Gastrocnemius medialis (tissue), 4 donors: ENCODE measurements around the gene AK5. TPM values are rescaled to one million over a fixed set of nuclear protein-coding genes. Genes with fewer than 3 reads are reported as not detected.

Experiments used
- ATAC-seq, 2 donors: fragments of 150-250 bp; one replicate each; pipeline ENCODE4 v1.9.1; 2016
- DNase-seq, 2 donors: peaks; one replicate each; pipeline ENCODE4 v3.0.0-alpha.2; 2019
- H3K27ac ChIP-seq, 4 donors: fragments of 200-600 bp; sonication (generic); 1 replicate in 1 of 4; 2 replicates in 3 of 4; pipeline ENCODE4 v1.5.1; 2016 to 2018; ENCODE audit warnings: mild to moderate bottlenecking in 2 of 4, moderate library complexity in 1 of 4
- H3K27me3 ChIP-seq, 3 donors: fragments of 200-600 bp; sonication (generic) in 2 of 3; 1 replicate in 1 of 3; 2 replicates in 2 of 3; pipeline versions ENCODE4 v1.5.1 to v1.6.0; 2016 to 2019; ENCODE audit warnings: mild to moderate bottlenecking in 1 of 3, moderate library complexity in 1 of 3
- H3K36me3 ChIP-seq, 2 donors: fragments of 200-600 bp; sonication (generic) in 1 of 2; one replicate each; pipeline ENCODE4 v1.5.1; 2017 to 2018
- H3K4me1 ChIP-seq, 2 donors: fragments of 200-600 bp; sonication (generic) in 1 of 2; one replicate each; pipeline ENCODE4 v1.5.1; 2016 to 2017; ENCODE audit warnings: mild to moderate bottlenecking in 2 of 2
- H3K4me3 ChIP-seq, 4 donors: fragments of 200-600 bp; sonication (generic) in 3 of 4; 1 replicate in 1 of 4; 2 replicates in 3 of 4; pipeline ENCODE4 v1.5.1; 2016 to 2019; ENCODE audit warnings: mild to moderate bottlenecking in 2 of 4
- H3K9me3 ChIP-seq, 3 donors: fragments of 200-600 bp; sonication (generic) in 2 of 3; 1 replicate in 1 of 3; 2 replicates in 2 of 3; pipeline ENCODE4 v1.5.1; 2016 to 2019
- POLR2A ChIP-seq, 2 donors: fragments of 450-650 bp; IDR thresholded peaks; one replicate each; pipeline ENCODE4 v1.6.1; 2017; ENCODE audit warnings: antibody characterized with exemption in 2 of 2, mild to moderate bottlenecking in 2 of 2, moderate library complexity in 2 of 2
- in situ Hi-C, 4 donors: fragments of 200-750 bp; cut with MboI; loops; one replicate each; pipeline versions ENCODE4 v1.15.0 to v1.8.0; 2017; ENCODE audit warnings: low sequenced_read_pairs in 4 of 4
- intact Hi-C: fragments of 100-400 bp; cut with DNase I; formaldehyde crosslinking; loops from one replicate; pipeline ENCODE4 v1.15.1; 2023; ENCODE audit warnings: low total_unique reads
- total RNA-seq, 4 donors: library from RNA; depleted of rRNA; stranded (reverse); fragments of >200 nt; gene quantifications; one replicate each; pipeline versions ENCODE4 v1.1.0 to v1.2.3, GENCODE V29; 2016
- TF ChIP-seq, protein P1 (sequence below), 5 experiments: fragments of 450-650 bp in 3 of 5; fragments of 200-600 bp in 2 of 5; sonication (generic) in 2 of 5; IDR thresholded peaks in 4 of 5; conservative IDR thresholded peaks in 1 of 5; 1 replicate in 4 of 5; 2 replicates in 1 of 5; pipeline ENCODE4 v1.5.1; 2016 to 2019; ENCODE audit warnings: antibody characterized with exemption in 5 of 5, mild to moderate bottlenecking in 3 of 5, moderate library complexity in 3 of 5

Gene AK5
- total RNA-seq, 4 donors from 2014 or later, result 0.07 to 1.8 TPM; not detected in 2

DNA sequence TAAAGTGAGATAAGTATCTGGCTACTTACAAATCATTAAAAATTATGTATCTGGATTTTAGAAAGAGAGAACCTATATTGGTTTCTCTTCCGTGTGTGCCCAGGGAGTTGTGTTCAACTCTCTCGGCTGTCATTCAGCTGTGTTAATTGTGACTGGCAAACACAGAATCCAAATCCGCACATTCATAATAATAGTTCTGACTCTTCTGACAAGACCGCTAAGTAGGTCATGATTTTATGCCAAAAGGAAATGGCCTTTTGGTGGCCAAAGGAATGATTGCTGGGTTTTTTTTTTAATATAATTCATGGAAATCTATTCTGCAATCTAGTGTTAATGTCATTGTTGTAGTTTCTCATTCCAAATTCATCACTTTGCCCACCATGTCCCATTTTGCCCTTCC is 110.7 kb downstream of the AK5 start:
- ATAC-seq (no peak), DNase-seq (no peak)
- no peak overlapping the region for H3K4me3 ChIP-seq
- H3K9me3 ChIP-seq, result no peaks in the 10 kb centered on the region
- in situ Hi-C loops (no loop called here), intact Hi-C loops (no loop called here)
- no peaks in the 10 kb centered on the region for H3K36me3 ChIP-seq
- no peaks in the 10 kb centered on the region for H3K27me3 ChIP-seq
- TF ChIP-seq, protein P1, sequence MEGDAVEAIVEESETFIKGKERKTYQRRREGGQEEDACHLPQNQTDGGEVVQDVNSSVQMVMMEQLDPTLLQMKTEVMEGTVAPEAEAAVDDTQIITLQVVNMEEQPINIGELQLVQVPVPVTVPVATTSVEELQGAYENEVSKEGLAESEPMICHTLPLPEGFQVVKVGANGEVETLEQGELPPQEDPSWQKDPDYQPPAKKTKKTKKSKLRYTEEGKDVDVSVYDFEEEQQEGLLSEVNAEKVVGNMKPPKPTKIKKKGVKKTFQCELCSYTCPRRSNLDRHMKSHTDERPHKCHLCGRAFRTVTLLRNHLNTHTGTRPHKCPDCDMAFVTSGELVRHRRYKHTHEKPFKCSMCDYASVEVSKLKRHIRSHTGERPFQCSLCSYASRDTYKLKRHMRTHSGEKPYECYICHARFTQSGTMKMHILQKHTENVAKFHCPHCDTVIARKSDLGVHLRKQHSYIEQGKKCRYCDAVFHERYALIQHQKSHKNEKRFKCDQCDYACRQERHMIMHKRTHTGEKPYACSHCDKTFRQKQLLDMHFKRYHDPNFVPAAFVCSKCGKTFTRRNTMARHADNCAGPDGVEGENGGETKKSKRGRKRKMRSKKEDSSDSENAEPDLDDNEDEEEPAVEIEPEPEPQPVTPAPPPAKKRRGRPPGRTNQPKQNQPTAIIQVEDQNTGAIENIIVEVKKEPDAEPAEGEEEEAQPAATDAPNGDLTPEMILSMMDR (IDR thresholded peaks at IDR 0.05 in 4 of 5, conservative IDR thresholded peaks at IDR 0.05 in 1 of 5), result no peak
- no peak for TF ChIP-seq POLR2A (IDR thresholded peaks at IDR 0.05)
- H3K27ac ChIP-seq, result no peak overlapping the region
- H3K4me1 ChIP-seq, result no peaks in the 10 kb centered on the region

DNA sequence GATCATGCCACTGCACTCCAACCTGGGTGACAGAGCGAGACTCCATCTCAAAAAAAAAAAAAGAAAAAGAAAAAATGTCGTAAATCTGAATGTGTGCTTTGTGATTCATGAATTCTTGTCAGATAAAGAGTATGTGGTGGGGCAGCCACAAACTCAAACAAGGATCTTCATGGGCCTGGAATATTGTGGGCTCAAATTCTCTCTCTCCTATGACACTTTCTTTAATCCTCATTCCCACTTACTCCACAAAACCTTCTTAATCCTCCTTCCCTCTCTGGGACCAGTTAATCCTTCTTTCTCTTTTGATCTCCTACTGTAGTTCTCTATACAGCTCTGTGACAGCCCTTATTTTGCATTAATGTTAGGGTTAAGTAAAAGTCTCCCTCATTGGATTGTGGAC is 112.3 kb downstream of the AK5 start:
- ATAC-seq, result no peak
- no peak for DNase-seq

DNA sequence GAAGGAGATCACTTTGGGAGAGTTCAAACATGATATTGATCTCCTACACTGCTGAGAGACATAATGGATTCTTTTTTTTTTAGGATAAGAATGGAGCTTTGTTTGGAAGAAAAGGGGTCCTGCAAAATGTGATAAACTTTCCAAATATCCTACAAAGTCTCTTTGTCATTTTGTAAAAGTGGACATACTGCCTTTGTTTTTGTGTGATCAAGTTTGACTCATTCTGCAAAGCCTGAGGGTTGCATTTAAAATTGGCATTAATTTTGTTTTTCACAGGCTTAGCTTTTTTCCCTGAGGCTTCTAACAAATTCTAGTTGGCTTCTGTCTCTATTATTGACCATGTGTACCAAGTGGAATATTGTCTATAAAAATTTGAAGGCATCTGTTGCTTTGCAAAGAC is 113.2 kb downstream of the AK5 start:
- intact Hi-C loops (no loop called here), in situ Hi-C loops (no loop called here)
- TF ChIP-seq, protein P1 (IDR thresholded peaks at IDR 0.05 in 4 of 5, conservative IDR thresholded peaks at IDR 0.05 in 1 of 5), result no peak
- TF ChIP-seq POLR2A (IDR thresholded peaks at IDR 0.05), result no peak
- ATAC-seq (no peak), DNase-seq (no peak)
- Histone ChIP-seq H3K36me3 (no peaks in the 10 kb centered on the region), H3K4me1 (no peaks in the 10 kb centered on the region), H3K27ac (no peak overlapping the region), H3K9me3 (no peaks in the 10 kb centered on the region), H3K4me3 (no peak overlapping the region), H3K27me3 (no peaks in the 10 kb centered on the region)

More for the DNA sequence above, 112.3 kb downstream of the AK5 start:
- Histone ChIP-seq H3K4me3 (no peak overlapping the region), H3K9me3 (no peaks in the 10 kb centered on the region), H3K36me3 (no peaks in the 10 kb centered on the region), H3K4me1 (no peaks in the 10 kb centered on the region), H3K27ac (no peak overlapping the region), H3K27me3 (no peaks in the 10 kb centered on the region)
- intact Hi-C loops (no loop called here), in situ Hi-C loops (no loop called here)
- TF ChIP-seq, protein P1 (IDR thresholded peaks at IDR 0.05 in 4 of 5, conservative IDR thresholded peaks at IDR 0.05 in 1 of 5), result no peak
- no peak for TF ChIP-seq POLR2A (IDR thresholded peaks at IDR 0.05)

DNA sequence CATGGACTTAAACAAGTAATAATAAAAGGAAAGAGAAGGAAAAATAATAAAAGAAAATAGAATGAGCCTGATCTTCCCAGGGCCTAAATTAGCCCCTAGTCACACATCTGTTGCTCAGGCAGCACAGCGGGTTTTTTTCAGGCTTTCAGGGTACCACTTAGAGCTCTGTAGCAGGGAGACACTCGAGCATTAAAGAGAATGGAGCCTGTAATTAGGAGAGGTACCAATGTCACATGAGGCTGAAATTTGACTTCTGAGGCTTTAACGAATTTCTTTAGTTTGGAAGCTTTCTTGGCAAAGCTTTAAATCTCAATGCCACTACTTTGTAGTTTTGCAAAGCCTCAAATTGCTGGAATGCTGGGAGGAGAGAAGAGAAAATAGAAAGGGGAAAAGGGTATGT is 116.3 kb downstream of the AK5 start:
- no peaks in the 10 kb centered on the region for H3K4me1 ChIP-seq
- intact Hi-C loops (no loop called here), in situ Hi-C loops (no loop called here)
- DNase-seq (no peak), ATAC-seq (no peak)
- H3K27ac ChIP-seq, result no peak overlapping the region
- no peaks in the 10 kb centered on the region for H3K36me3 ChIP-seq
- no peaks in the 10 kb centered on the region for H3K9me3 ChIP-seq
- H3K27me3 ChIP-seq, result no peaks in the 10 kb centered on the region
- H3K4me3 ChIP-seq, result no peak overlapping the region
- no peak for TF ChIP-seq POLR2A (IDR thresholded peaks at IDR 0.05)
- TF ChIP-seq, protein P1 (IDR thresholded peaks at IDR 0.05 in 4 of 5, conservative IDR thresholded peaks at IDR 0.05 in 1 of 5), result no peak
